ENCODE measurements around the gene TUBA1A.
"Not testable (repeated sequence)": the region's sequence is repeated elsewhere in the genome, so short reads cannot be mapped to it uniquely, and the experiment has no call there.

The TUBA1A gene

DNA sequence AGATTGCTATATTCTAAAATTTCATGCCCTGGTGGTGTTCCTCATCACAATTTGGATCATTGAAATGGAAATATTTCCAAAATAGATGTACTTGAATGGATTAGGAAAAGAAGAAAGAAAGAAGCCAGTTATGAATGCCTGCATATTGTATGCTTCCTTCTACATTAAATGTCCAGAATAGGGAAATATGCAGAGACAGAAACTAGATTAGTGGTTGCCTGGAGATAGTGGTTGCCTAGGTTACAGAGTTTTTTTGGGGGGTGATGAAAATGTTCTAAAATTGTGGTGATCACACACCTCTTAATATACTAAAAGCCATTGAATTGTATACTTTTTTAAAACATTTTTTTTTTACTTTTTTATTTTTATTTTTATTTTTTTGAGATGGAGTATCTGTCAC, 18.0 kb downstream of the TUBA1A start:
- TF ChIP-seq CTCF (conservative IDR thresholded peaks at IDR 0.05; ENCODE audit: control insufficient read depth, insufficient read depth, low read depth, low read length) = no peak
- DNase-seq (ENCODE audit: low read depth) = no peak
- H3K4me3 ChIP-seq (ENCODE audit: control insufficient read depth, low read depth, low read length) = no peak overlapping the region

DNA sequence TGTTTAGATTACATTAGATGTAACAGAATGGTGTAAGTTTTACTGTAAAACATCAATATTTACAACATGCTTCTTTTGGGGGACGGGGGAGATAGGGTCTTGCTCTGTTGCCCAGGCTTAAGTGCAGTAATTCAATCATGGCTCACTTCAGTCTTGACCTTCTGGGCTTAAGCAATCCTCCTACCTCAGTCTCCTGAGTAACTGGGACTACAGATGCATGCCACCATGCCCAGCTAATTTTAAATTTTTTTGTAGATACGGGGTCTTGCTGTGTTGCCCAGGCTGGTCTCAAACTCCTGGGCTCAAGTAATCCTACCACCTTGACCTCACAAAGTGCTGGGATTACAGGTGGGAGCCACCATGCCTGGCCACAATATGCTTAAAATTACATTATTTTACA, 23.8 kb downstream of the TUBA1A start:
- TF ChIP-seq CTCF (conservative IDR thresholded peaks at IDR 0.05; ENCODE audit: control insufficient read depth, insufficient read depth, low read depth, low read length) = no peak
- H3K4me3 ChIP-seq (ENCODE audit: control insufficient read depth, low read depth, low read length) = no peak overlapping the region
- no peak for DNase-seq (ENCODE audit: low read depth)

DNA sequence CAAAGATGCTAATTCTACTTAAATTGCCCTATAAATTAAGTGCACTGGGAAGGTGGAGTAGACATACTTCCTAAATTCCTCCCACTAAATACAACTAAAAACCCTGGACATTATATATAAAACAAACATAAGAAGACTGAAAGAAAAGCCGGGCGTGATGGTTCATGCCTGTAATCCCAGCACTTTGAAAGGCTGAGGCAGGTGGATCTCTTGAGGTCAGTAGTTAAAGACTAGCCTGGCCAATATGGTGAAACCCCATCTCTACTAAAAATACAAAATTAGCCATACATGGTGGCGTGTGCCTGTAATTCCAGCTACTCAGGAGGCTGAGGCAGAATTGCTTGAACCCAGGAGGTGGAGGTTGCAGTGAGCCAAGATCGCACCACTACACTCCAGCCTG, 27.0 kb downstream of the TUBA1A start:
- not testable (repeated sequence) for H3K4me3 ChIP-seq (ENCODE audit: control insufficient read depth, low read depth, low read length); DNase-seq (ENCODE audit: low read depth)

DNA sequence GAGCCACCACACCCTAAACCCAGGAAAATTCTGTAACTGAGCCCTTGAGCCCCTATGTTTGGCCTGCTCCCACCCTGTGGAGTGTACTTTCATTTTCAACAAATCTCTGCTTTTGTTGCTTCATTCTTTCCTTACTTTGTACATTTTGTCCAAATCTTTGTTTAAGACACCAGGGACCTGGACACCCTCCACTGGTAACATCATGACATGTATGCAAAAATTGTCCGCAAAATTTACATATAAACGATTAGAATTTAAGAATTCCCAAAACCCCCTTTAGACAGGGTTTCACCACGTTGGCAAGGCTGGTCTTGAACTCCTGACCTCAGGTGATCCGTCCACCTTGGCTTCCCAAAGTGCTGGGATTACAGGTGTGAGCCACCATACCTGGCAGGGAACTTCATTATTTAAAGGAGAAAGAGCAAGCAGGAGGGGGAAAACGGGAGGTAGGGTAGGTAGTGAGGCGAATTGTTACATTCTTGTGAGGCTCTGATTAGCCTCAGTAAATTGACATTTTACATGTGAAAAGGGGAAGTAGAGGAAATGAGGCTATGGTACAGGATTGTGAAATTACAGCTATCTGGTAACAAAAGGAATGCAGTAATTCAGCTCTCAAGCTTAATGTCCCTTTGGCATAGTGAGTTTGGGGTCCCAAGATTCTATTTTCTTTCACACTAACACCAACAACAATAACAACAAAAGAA, 27.6 kb downstream of the TUBA1A start:
- no peak for DNase-seq (ENCODE audit: low read depth)
- no peak for TF ChIP-seq CTCF (conservative IDR thresholded peaks at IDR 0.05; ENCODE audit: control insufficient read depth, insufficient read depth, low read depth, low read length)
- no peak overlapping the region for H3K4me3 ChIP-seq (ENCODE audit: control insufficient read depth, low read depth, low read length)

- no peak overlapping the region for H3K4me3 ChIP-seq (ENCODE audit: control insufficient read depth, low read depth, low read length)
- no peak for TF ChIP-seq CTCF (conservative IDR thresholded peaks at IDR 0.05; ENCODE audit: control insufficient read depth, insufficient read depth, low read depth, low read length)
- no peak for DNase-seq (ENCODE audit: low read depth)
These were observed 28.5 kb downstream of the TUBA1A start for GRCh38 chr12:49160399-49160798.

DNA sequence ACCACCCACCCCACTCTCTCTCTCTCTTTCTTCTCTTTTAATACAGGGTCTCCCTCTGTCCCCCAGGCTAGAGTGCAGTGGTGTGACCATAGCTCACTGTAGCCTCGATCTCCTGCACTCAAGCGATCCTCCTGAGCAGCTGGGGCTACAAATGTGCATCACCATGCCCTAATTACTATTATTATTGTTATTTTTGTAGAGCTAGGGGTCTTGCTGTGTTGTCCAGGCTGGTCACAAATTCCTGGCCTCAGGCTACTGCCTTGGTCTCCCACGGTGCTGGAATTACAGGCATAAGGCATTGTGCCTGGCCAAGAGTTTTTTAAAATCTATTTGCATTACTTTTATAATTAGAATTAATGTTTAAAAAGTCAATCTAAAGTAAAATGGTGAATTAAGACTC, 34.7 kb downstream of the TUBA1A start:
- DNase-seq (ENCODE audit: low read depth) = no peak
- TF ChIP-seq CTCF (conservative IDR thresholded peaks at IDR 0.05; ENCODE audit: control insufficient read depth, insufficient read depth, low read depth, low read length) = no peak

GRCh38 chr12:49147384-49147783, 41.5 kb downstream of the TUBA1A start:
- TF ChIP-seq CTCF (conservative IDR thresholded peaks at IDR 0.05; ENCODE audit: control insufficient read depth, insufficient read depth, low read depth, low read length) = no peak
- no peak overlapping the region for H3K4me3 ChIP-seq (ENCODE audit: control insufficient read depth, low read depth, low read length)
- no peak for DNase-seq (ENCODE audit: low read depth)

More for the DNA sequence above, 34.7 kb downstream of the TUBA1A start:
- H3K4me3 ChIP-seq (ENCODE audit: control insufficient read depth, low read depth, low read length) = no peak overlapping the region

Data from fibroblast of mammary gland (primary cell).